HepG2 (cell line): Measurements from ENCODE around the gene CDK10. TPM values are rescaled to one million over a fixed set of nuclear protein-coding genes. Genes with fewer than 3 reads are reported as not detected.

Experiments used
- ATAC-seq: fragments of 200-7000 bp; cut with Tn5 transposase; 3 replicates; pipeline ENCODE4 v1.9.1; 2020; ENCODE audit warnings: mild to moderate bottlenecking, moderate library complexity
- BruUV-seq: library from RNA; stranded (reverse); fragments of 400-500 nt; replicated peaks from 2 replicates; lab custom pipeline; 2021; lab: Mats Ljungman, UMichigan
- CTCF ChIA-PET: fragments of 300-600 bp; formaldehyde crosslinking; extraction: SDS; loops from one replicate; lab custom pipeline; 2021; ENCODE audit warnings: low total read pairs, inconsistent platforms, low intra/inter-chr PET ratio; lab: Yijun Ruan, JAX
- POLR2A ChIA-PET: fragments of 350-600 bp; sonication (Branson Sonifier 250); formaldehyde crosslinking; loops from one replicate; lab custom pipeline; 2020; ENCODE audit warnings: antibody characterized with exemption, inconsistent platforms; lab: Yijun Ruan, JAX
- DNase-seq: peaks from one replicate; pipeline ENCODE4 v3.0.0-alpha.2; 2015; ENCODE audit warnings: low spot score
- FAIRE-seq: peaks from 3 replicates; lab custom pipeline; 2011; peaks lifted over from hg19 to GRCh38; lab: Jason Lieb, UNC
- H2AFZ ChIP-seq: one replicate; pipeline ENCODE4 v1.6.1; 2011; ENCODE audit warnings: low read length, inconsistent platforms
- H3K27ac ChIP-seq: fragments of 300-600 bp; 3 replicates; pipeline ENCODE4 v1.8.0; 2011; ENCODE audit warnings: mixed run types, mild to moderate bottlenecking, mixed read lengths, low read length, inconsistent platforms; ENCODE audit not compliant: insufficient read depth; ENCODE audit errors: extremely low read length
- H3K27me3 ChIP-seq, 2 experiments: fragments of 200-600 bp in 1 of 2; 2 replicates in 1 of 2; 3 replicates in 1 of 2; pipeline versions ENCODE4 v1.6.0 to v1.8.0; 2011; ENCODE audit warnings: low read length in 2 of 2, mild to moderate bottlenecking in 2 of 2, moderate library complexity in 2 of 2, inconsistent platforms in 1 of 2; ENCODE audit not compliant: insufficient read depth in 2 of 2, control insufficient read depth in 1 of 2
- H3K36me3 ChIP-seq, 2 experiments: fragments of 200-600 bp in 1 of 2; replicated peaks in 1 of 2; 2 replicates in 1 of 2; 3 replicates in 1 of 2; pipeline versions ENCODE4 v1.5.1 to v1.8.0; 2011; ENCODE audit warnings: low read length in 2 of 2, inconsistent platforms in 1 of 2; ENCODE audit not compliant: insufficient read depth in 2 of 2, control insufficient read depth in 1 of 2
- H3K4me1 ChIP-seq: 2 replicates; pipeline ENCODE4 v1.5.1; 2012; ENCODE audit warnings: low read length, inconsistent platforms; ENCODE audit not compliant: insufficient read depth
- H3K4me2 ChIP-seq: 2 replicates; pipeline ENCODE4 v1.6.0; 2011; ENCODE audit warnings: low read depth, low read length, inconsistent platforms
- H3K4me3 ChIP-seq, 3 experiments: fragments of 200-600 bp in 1 of 3; sonication (generic), shearing (Covaris generic) in 1 of 3; replicated peaks in 1 of 3; 2 replicates each; pipeline ENCODE4 v1.5.1; 2011 to 2016; ENCODE audit warnings: low read length in 3 of 3, inconsistent platforms in 2 of 3, low read depth in 2 of 3, mild to moderate bottlenecking in 2 of 3, control low read depth in 1 of 3, mixed read lengths in 1 of 3; ENCODE audit not compliant: insufficient read depth in 1 of 3
- H3K79me2 ChIP-seq: one replicate; pipeline ENCODE4 v1.6.1; 2011; ENCODE audit warnings: low read length, inconsistent platforms; ENCODE audit not compliant: insufficient read depth
- H3K9ac ChIP-seq: 2 replicates; pipeline ENCODE4 v1.6.0; 2011; ENCODE audit warnings: mild to moderate bottlenecking, low read depth, low read length, inconsistent platforms; ENCODE audit not compliant: insufficient read depth
- H3K9me3 ChIP-seq: 2 replicates; pipeline ENCODE4 v1.5.1; 2012; ENCODE audit warnings: mild to moderate bottlenecking, low read length
- H4K20me1 ChIP-seq: 2 replicates; pipeline ENCODE4 v1.6.0; 2011; ENCODE audit warnings: inconsistent platforms, mild to moderate bottlenecking, low read length, moderate library complexity; ENCODE audit not compliant: insufficient read depth
- AGO2 ChIP-seq: fragments of 200-400 bp; formaldehyde crosslinking; optimal IDR thresholded peaks from 2 replicates; pipeline ENCODE3; 2017; ENCODE audit warnings: mild to moderate bottlenecking, low read depth, low read length, moderate library complexity
- DR1 ChIP-seq: sonication (generic); formaldehyde crosslinking; IDR thresholded peaks from 2 replicates; pipeline ENCODE4 v1.8.0; 2021; ENCODE audit warnings: mild to moderate bottlenecking, missing genetic modification reagents, inconsistent platforms
- DRAP1 ChIP-seq: IDR thresholded peaks from 2 replicates; pipeline ENCODE4 v1.6.1; 2016; ENCODE audit warnings: missing genetic modification reagents, missing compliant biosample characterization
- ISL2 ChIP-seq: sonication (generic); formaldehyde crosslinking; IDR thresholded peaks from 2 replicates; pipeline ENCODE4 v1.5.0; 2020; ENCODE audit warnings: missing genetic modification reagents
- RBM22 ChIP-seq: fragments of 200-400 bp; formaldehyde crosslinking; optimal IDR thresholded peaks from 2 replicates; pipeline ENCODE3; 2017; ENCODE audit warnings: mild to moderate bottlenecking, low read length, moderate library complexity
- SOX5 ChIP-seq: IDR thresholded peaks from 2 replicates; pipeline ENCODE4 v1.6.1; 2016; ENCODE audit warnings: borderline replicate concordance
- TBX2 ChIP-seq: sonication (generic); formaldehyde crosslinking; IDR thresholded peaks from 2 replicates; pipeline ENCODE4 v1.5.0; 2020; ENCODE audit warnings: missing genetic modification reagents, mild to moderate bottlenecking, borderline replicate concordance
- ZNF367 ChIP-seq: sonication (generic); formaldehyde crosslinking; IDR thresholded peaks from 2 replicates; pipeline ENCODE4 v1.4.0; 2020; ENCODE audit warnings: missing genetic modification reagents, borderline replicate concordance
- WGBS: methylation state at CpG from one replicate; pipeline ENCODE4 v1.1.6; 2017; ENCODE audit warnings: low lambda C conversion rate; 5-methylcytosine and 5-hydroxymethylcytosine counted together
- in situ Hi-C: cut with HindIII; loops from 2 replicates; pipeline ENCODE4 v1.10.0; 2017; ENCODE audit warnings: low pct_unique_long_range_greater_than_20kb; ENCODE audit not compliant: extremely low pct_ligation_motif_present
- intact Hi-C: fragments of 100-400 bp; cut with micrococcal nuclease; formaldehyde crosslinking; loops from one replicate; pipeline ENCODE4 v1.10.0; 2022; ENCODE audit not compliant: unreplicated experiment
- polyA plus RNA-seq, 8 experiments: library from polyadenylated mRNA; depleted of rRNA in 3 of 8; stranded (reverse) in 7 of 8; unstranded in 1 of 8; fragments of >200 nt; fragmentation: Illumina TruSeq in 4 of 8; extraction: Trizol in 4 of 8; gene quantifications; 2 replicates each; pipeline versions ENCODE4 v1.2.1 to v1.2.3, GENCODE V29; 2011 to 2016; ENCODE audit warnings: low read depth in 4 of 8, missing spikeins in 1 of 8, mixed read lengths in 1 of 8; ENCODE audit not compliant: insufficient read depth in 1 of 8
- total RNA-seq, 5 experiments: library from RNA; depleted of rRNA; stranded (reverse); fragments of >200 nt; fragmentation: Illumina TruSeq; extraction: Trizol; gene quantifications; 2 replicates each; pipeline ENCODE4 v1.2.3, GENCODE V29; 2016; ENCODE audit warnings: low read depth in 1 of 5

CDK10 gene
- total and polyA plus RNA-seq, 2 of the 13 experiments (the other 11 are each of a cell fraction or from before 2014, with no cell fraction given) = 2.5 to 3.9 TPM

GRCh38 chr16:89707695-89708094, 21.2 kb downstream of the CDK10 start:
- no peak overlapping the region for H3K9ac ChIP-seq
- H3K4me2 ChIP-seq = no peak overlapping the region
- POLR2A ChIA-PET = interaction anchor here (0.8 to 2.1 kb wide), 3 partner anchors 11 to 13 kb away, joined by 3 to 8 read pairs (median 4); partner anchors contain the start of gene VPS9D1
- H3K27ac ChIP-seq = no peak overlapping the region
- 94% methylated on average over 2 of the region's 9 CpGs for WGBS
- no peaks in the 10 kb centered on the region for H3K27me3 ChIP-seq
- CTCF ChIA-PET = no interaction called here
- H3K79me2 ChIP-seq = no peaks in the 10 kb centered on the region
- no peak for TF ChIP-seq SOX5 (CRISPR knock-in tag)
- no peak for TF ChIP-seq ZNF367 (CRISPR knock-in tag)
- no peak for TF ChIP-seq RBM22
- no peak for TF ChIP-seq DR1 (CRISPR knock-in tag)
- H3K4me3 ChIP-seq = no peak overlapping the region
- intact Hi-C loops = loop anchor here (10.0 kb wide), 1 partner anchor 117 kb away; the partner anchor contains the start of gene SPIRE2
- in situ Hi-C loops = loop anchor here (5.0 kb wide), 1 partner anchor 70 kb away; no protein-coding TSS in a partner anchor
- FAIRE-seq (no peak), DNase-seq (no peak), ATAC-seq (peak; percentile 11)
- H2AFZ ChIP-seq = no peak overlapping the region
- H4K20me1 ChIP-seq = no peaks in the 10 kb centered on the region
- no peaks in the 10 kb centered on the region; a peak in 1 of 5 replicates for H3K36me3 ChIP-seq
- peaks cover 4% of the 10 kb centered on the region for H3K4me1 ChIP-seq
- BruUV-seq = no TSS peak
- no peaks in the 10 kb centered on the region for H3K9me3 ChIP-seq

- in situ Hi-C loops = loop anchor here (5.0 kb wide), 1 partner anchor 69 kb away; no protein-coding TSS in a partner anchor
- POLR2A ChIA-PET = no interaction called here
These were observed 22.0 kb downstream of the CDK10 start for GRCh38 chr16:89708481-89708931.

More at GRCh38 chr16:89708481-89708931, 22.0 kb downstream of the CDK10 start:
- Histone ChIP-seq H3K27me3 (no peaks in the 10 kb centered on the region), H2AFZ (no peak overlapping the region), H4K20me1 (no peaks in the 10 kb centered on the region), H3K4me2 (no peak overlapping the region), H3K36me3 (no peaks in the 10 kb centered on the region; a peak in 1 of 5 replicates), H3K4me3 (no peak overlapping the region), H3K9ac (no peak overlapping the region)
- FAIRE-seq (no peak), ATAC-seq (no peak)
- intact Hi-C loops = loop anchor here (10.0 kb wide), 1 partner anchor 116 kb away; the partner anchor contains the start of gene SPIRE2
- BruUV-seq = no TSS peak
- 98% methylated on average over 6 of the region's 19 CpGs for WGBS
- CTCF ChIA-PET = no interaction called here
- TF ChIP-seq TBX2 (CRISPR knock-in tag) (no peak), DRAP1 (CRISPR knock-in tag) (no peak), ISL2 (no peak), AGO2 (peak; percentile 64)
- TF ChIP-seq, all 625 proteins: peak for 1
- H3K9me3 ChIP-seq = no peaks in the 10 kb centered on the region
- H3K27ac ChIP-seq = no peak overlapping the region
- no peak for DNase-seq
- no peaks in the 10 kb centered on the region for H3K79me2 ChIP-seq
- H3K4me1 ChIP-seq = no peaks in the 10 kb centered on the region
